Activated naive CD4-positive, alpha-beta T cell treated with anti-CD3 and anti-CD28 coated beads, Interleukin-2, amount 10 ng/mL, durations not matched to agents 7 days and 5 days (primary cell): ENCODE measurements around the gene VPS33A.

Source experiments
- CTCF ChIA-PET: fragments of 350-600 bp; sonication (Branson Sonifier 250); formaldehyde crosslinking; loops from one replicate; lab custom pipeline; 2021; ENCODE audit warnings: antibody characterized with exemption; lab: Charles Lee
- DNase-seq: peaks from one replicate; pipeline ENCODE4 v3.0.0-alpha.2; 2020
- H3K27ac Mint-ChIP-seq: one replicate; pipeline ENCODE4 v1.8.0; 2021; ENCODE audit warnings: mild to moderate bottlenecking, moderate library complexity, mixed read lengths
- H3K27me3 Mint-ChIP-seq: one replicate; pipeline ENCODE4 v1.8.0; 2021; ENCODE audit warnings: mild to moderate bottlenecking, mixed read lengths
- H3K36me3 Mint-ChIP-seq: one replicate; pipeline ENCODE4 v1.8.0; 2021; ENCODE audit warnings: mixed read lengths
- H3K4me1 Mint-ChIP-seq: one replicate; pipeline ENCODE4 v1.8.0; 2021; ENCODE audit warnings: mixed read lengths
- H3K4me3 Mint-ChIP-seq: one replicate; pipeline ENCODE4 v1.8.0; 2021; ENCODE audit warnings: mild to moderate bottlenecking, moderate library complexity, mixed read lengths
- H3K9me3 Mint-ChIP-seq: one replicate; pipeline ENCODE4 v1.8.0; 2021; ENCODE audit warnings: mixed read lengths

Gene VPS33A

DNA sequence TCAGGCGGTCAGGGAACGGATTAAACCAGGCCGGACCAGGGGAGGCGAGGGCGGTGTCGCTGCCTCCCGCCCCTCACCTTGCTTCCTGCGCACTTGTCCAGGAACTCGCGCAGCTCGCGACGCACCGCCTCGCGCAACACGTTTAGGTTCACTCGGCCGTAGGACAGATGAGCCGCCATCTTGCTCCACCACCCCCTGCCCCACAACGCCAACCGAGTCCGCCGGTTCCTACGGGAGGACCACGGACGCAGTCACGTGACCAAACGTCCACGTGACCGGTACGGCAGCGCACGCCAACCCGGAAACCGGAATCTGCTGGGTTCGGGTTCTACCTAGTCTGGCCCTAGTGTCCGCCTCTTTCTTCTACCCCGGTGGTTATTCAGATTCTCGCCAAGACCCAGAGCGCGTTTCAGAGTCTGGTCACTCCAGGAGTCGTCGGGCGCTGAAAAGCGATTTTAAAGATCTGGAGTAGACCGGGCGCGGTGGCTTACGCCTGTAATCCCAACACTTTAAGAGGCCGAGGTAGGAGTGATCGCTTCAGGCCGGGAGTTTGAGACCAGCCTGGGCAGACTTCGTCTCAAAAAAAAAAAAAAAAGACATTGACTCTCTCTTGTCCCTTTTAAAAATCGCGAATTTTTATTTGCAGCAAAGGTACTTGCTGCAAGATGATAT is at the start of gene VPS33A:
VPS33A (minus strand) TSS at position 265 of the 672 bp plus-strand sequence; CDS start at position 179, 86 bp downstream.
- Mint-ChIP-seq H3K27me3 (peaks cover 7% of the 10 kb centered on the region), H3K27ac (peak within 1 kb of the TSS; percentile 99), H3K36me3 (peaks cover 14% of the 10 kb centered on the region), H3K4me3 (peak within 1 kb of the TSS; percentile 95), H3K4me1 (peaks cover 27% of the 10 kb centered on the region), H3K9me3 (no peaks in the 10 kb centered on the region)
- DNase-seq, result peak; percentile 96
- CTCF ChIA-PET, result interaction anchor here (0.6 to 2.0 kb wide), 11 partner anchors 12 to 231 kb away, joined by 3 to 6 read pairs (median 4); partner anchors contain the start of gene DIABLO

DNA sequence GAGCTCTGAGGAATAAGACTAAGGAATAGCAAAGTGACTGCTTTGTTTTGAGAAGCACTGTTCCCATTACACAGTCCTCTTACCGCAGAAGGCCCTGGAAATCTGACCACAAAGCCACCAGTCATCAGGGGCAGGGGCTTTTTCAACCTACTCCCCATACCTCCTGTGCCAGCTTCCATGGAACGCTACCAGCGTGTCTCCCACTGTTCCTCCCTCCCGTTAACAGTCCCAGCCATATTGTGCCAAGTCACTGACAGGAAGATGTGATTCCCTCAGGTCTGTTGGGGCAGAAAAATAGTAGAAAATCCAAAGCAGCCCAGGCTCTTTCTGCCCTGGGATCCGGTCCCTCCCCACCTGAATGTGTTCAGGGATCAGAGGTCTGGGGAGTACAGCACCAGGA is 46.6 kb upstream of the VPS33A start:
- no peaks in the 10 kb centered on the region for H3K27me3 Mint-ChIP-seq
- H3K36me3 Mint-ChIP-seq, result peaks cover 32% of the 10 kb centered on the region
- no peak for DNase-seq
- CTCF ChIA-PET, result no interaction called here
- no peak overlapping the region for H3K4me3 Mint-ChIP-seq
- no peaks in the 10 kb centered on the region for H3K9me3 Mint-ChIP-seq
- no peak overlapping the region for H3K27ac Mint-ChIP-seq
- H3K4me1 Mint-ChIP-seq, result no peaks in the 10 kb centered on the region

DNA sequence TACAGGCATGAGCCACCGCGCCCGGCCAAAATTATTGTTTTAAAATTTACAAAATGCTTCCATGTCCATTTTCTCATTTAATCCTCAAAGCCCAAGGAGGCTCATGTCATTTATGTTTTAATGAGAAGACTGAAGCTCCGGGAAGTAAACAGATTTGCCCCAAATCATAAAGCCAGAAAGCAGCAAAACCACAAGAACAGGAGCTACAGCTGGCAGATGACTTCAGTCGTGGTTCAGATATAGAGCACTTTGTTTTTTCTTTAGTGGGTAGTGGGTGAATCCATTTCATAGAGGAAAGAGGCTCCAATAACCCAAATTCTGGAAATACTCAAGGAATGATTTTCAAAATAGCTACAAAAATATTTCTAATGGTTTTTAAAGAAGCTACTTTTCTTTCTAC is 45.4 kb upstream of the VPS33A start:
- CTCF ChIA-PET, result interaction anchor here (0.9 kb wide), 1 partner anchor 44 kb away, joined by 5 read pairs; no protein-coding TSS in a partner anchor
- no peaks in the 10 kb centered on the region for H3K4me1 Mint-ChIP-seq
- H3K36me3 Mint-ChIP-seq, result peaks cover 22% of the 10 kb centered on the region
- no peak for DNase-seq
- no peak overlapping the region for H3K27ac Mint-ChIP-seq
- no peak overlapping the region for H3K4me3 Mint-ChIP-seq
- H3K27me3 Mint-ChIP-seq, result no peaks in the 10 kb centered on the region
- H3K9me3 Mint-ChIP-seq, result no peaks in the 10 kb centered on the region

DNA sequence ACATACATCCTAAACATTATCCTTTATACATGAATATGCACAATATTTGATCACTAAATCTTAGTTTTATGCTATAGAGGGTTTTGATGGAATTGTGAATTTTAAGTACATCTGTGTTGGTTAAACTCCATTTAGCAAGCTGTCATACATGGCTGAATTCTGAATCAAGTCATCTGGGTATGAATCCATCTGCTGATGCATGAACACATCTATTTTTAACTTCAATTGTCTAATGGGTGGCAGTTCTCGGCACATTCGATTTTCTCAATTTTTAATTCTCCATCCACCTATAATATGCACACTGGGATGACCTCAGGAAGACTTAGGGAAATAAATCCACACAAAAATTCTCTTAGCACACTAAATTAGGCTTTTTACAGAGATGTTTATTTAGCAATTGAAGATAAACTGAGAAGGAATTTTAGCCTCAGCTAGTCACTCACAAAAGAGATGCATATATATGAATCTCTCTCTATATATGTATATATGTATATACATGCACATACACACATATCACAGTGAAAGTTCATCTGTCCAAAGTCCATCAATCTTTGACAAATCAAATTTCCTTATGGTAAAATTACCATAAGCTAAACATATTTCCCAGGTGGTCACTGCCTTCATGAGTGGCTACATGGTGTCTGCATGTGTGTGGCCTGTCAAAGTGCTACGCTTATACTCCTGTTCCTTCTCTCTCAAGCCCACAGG is 44.5 kb upstream of the VPS33A start:
- no peaks in the 10 kb centered on the region for H3K9me3 Mint-ChIP-seq
- peaks cover 25% of the 10 kb centered on the region for H3K36me3 Mint-ChIP-seq
- DNase-seq, result no peak
- H3K4me1 Mint-ChIP-seq, result no peaks in the 10 kb centered on the region
- H3K4me3 Mint-ChIP-seq, result no peak overlapping the region
- no peaks in the 10 kb centered on the region for H3K27me3 Mint-ChIP-seq
- CTCF ChIA-PET, result no interaction called here
- H3K27ac Mint-ChIP-seq, result no peak overlapping the region

DNA sequence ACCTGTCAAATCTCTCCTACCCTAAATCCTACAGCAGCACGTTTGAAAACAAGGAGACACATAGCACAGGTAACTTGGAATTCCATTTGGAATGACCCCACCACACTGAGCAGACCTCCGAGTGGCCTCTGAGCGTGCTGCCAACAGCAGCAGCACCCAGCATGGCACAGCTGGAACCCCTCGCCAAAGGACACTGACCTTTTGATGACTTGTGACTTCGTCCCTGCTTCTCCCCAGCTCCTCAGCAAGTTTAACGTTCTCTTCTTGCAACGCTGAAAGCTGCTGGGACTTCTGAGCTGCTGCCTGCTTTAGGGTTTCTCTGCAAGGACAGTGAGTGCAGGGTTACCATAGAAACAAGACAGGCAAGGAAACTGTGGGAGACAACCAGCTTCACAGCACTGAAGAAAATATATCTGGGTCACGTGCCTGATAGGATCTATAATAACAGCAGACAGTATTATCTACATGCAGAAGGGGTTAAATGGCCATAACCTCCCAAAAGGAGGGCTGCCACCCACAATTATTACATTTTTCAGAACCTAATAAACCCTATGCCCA is 43.3 kb upstream of the VPS33A start:
- CTCF ChIA-PET, result interaction anchor here (0.5 to 2.1 kb wide), 3 partner anchors 9 to 252 kb away, joined by 3 to 5 read pairs (median 5); no protein-coding TSS in a partner anchor
- Mint-ChIP-seq H3K27ac (no peak overlapping the region), H3K27me3 (no peaks in the 10 kb centered on the region), H3K4me1 (no peaks in the 10 kb centered on the region), H3K4me3 (no peak overlapping the region), H3K36me3 (peaks cover 18% of the 10 kb centered on the region), H3K9me3 (no peaks in the 10 kb centered on the region)
- no peak for DNase-seq

DNA sequence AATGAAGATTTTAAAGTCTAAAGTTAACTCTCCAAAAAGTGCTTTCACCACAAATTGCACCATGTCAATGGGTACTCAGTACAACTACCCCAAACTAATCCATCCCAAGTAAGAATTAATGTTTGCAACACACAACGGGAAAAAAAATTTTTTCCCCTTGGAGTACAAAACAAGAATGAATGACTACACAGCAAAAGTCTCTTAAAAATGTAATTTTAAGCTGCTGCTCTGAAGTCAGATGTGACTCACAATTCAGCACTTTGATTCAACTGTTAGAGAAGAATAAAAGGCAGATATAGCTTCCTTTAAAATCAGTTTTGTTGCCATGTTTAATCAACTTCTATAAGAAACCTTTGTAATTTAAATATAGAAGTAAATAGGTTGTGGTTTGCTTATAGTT is 42.5 kb upstream of the VPS33A start:
- Mint-ChIP-seq H3K4me1 (no peaks in the 10 kb centered on the region), H3K9me3 (no peaks in the 10 kb centered on the region), H3K27me3 (no peaks in the 10 kb centered on the region), H3K4me3 (no peak overlapping the region), H3K36me3 (peaks cover 17% of the 10 kb centered on the region), H3K27ac (no peak overlapping the region)
- CTCF ChIA-PET, result interaction anchor here (1.0 to 2.1 kb wide), 2 partner anchors 10 to 12 kb away, joined by 5 read pairs; no protein-coding TSS in a partner anchor
- DNase-seq, result no peak

DNA sequence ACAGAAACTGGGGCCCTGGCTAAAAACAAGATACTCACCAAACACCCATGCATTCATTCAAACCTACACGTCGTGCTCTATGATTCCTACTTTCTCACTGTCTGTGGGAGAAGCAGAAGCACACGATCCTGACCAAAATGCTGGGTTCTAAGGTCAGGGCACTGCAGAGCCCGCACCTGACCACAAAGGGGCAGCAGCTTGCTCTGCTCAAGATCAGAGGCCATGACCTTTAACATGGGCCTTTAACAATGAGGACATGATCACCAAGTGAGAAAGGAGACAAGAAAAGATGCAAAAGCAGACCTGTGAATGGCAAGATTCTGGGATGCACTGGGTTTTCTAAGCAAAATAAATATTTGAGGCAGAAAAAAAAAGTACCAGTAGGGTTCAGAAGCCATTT is 40.1 kb upstream of the VPS33A start:
- CTCF ChIA-PET, result interaction anchor here (0.6 to 1.5 kb wide), 3 partner anchors 30 to 476 kb away, joined by 3 to 6 read pairs (median 5); no protein-coding TSS in a partner anchor
- Mint-ChIP-seq H3K4me3 (no peak overlapping the region), H3K9me3 (no peaks in the 10 kb centered on the region), H3K27me3 (no peaks in the 10 kb centered on the region), H3K27ac (no peak overlapping the region), H3K4me1 (no peaks in the 10 kb centered on the region), H3K36me3 (peaks cover 21% of the 10 kb centered on the region)
- DNase-seq, result no peak

DNA sequence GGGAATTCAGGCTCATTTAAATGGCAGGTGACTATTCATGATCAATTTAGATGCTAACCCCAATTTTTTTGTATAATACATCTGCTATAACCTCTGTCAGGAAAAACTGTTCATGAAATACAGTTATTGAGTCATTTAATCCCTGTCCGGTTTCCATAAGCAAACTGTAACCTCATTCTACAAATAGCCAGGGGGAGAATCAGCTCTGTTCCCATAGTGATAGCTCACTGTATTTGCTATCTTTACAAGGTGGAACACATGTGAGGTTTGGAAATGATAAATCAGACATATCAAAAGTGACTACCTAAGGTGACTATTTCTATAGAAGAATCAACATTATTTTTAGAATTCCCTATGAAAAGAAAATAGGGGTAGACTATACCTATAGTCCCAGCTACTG is 38.6 kb upstream of the VPS33A start:
- H3K4me1 Mint-ChIP-seq, result no peaks in the 10 kb centered on the region
- H3K9me3 Mint-ChIP-seq, result no peaks in the 10 kb centered on the region
- no peak overlapping the region for H3K27ac Mint-ChIP-seq
- peaks cover 13% of the 10 kb centered on the region for H3K36me3 Mint-ChIP-seq
- CTCF ChIA-PET, result interaction anchor here (1.1 kb wide), 1 partner anchor 52 kb away, joined by 3 read pairs; no protein-coding TSS in a partner anchor
- H3K27me3 Mint-ChIP-seq, result no peaks in the 10 kb centered on the region
- no peak for DNase-seq
- no peak overlapping the region for H3K4me3 Mint-ChIP-seq

DNA sequence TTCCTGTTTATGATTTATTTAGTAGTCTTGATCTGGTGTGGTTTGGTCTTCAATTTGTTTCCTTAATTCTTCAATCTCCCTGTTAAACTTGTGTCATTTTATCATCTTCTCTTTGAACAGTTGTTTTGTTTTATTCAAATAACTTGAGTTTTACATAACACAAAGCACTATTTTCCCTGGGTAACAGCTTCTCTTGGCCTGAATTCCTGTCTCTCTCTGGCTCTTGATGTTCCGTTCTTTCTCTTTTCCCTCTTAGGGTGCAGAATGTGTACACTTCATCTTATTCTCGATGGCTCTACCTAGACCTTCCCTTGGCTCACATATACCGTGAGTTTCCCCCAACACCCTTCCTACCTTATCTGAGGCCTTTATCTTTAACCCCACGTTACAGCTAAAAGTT is 36.8 kb upstream of the VPS33A start:
- DNase-seq, result no peak
- H3K4me3 Mint-ChIP-seq, result no peak overlapping the region
- H3K27me3 Mint-ChIP-seq, result no peaks in the 10 kb centered on the region
- H3K36me3 Mint-ChIP-seq, result peaks cover 16% of the 10 kb centered on the region
- CTCF ChIA-PET, result no interaction called here
- no peaks in the 10 kb centered on the region for H3K9me3 Mint-ChIP-seq
- peak overlapping the region; percentile 0 for H3K27ac Mint-ChIP-seq
- no peaks in the 10 kb centered on the region for H3K4me1 Mint-ChIP-seq

DNA sequence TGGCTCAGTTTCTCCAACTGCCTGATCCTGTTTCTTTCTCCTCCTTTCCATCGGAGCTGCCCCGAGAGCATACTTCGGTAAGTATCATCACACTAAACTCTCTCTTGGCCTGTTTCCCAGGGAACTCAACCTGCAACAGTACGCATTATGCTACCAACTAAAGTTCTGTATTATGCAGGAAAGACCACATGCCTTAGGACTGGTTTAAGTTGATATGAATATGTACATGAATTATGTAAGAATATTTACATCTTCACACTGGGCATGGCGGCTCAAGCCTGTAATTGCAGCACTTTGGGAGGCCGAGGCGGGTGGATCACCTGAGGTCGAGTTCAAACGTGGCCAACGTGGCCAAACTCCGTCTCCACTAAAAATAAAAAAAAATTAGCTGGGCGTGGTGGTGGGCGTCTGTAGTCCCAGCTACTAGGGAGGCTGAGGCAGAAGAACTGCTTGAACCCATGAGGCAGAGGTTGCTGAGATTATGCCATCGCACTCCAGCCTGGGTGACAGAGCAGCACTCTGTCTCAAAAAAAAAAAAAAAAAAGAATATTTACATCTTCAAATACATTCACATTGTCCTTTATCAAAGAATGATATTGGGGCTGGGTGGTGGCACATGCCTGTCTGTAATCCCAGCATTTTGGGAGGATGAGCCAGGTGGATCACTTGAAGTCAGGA is 31.9 kb upstream of the VPS33A start:
- CTCF ChIA-PET, result no interaction called here
- Mint-ChIP-seq H3K4me1 (peaks cover under 1% of the 10 kb centered on the region), H3K9me3 (no peaks in the 10 kb centered on the region)

DNA sequence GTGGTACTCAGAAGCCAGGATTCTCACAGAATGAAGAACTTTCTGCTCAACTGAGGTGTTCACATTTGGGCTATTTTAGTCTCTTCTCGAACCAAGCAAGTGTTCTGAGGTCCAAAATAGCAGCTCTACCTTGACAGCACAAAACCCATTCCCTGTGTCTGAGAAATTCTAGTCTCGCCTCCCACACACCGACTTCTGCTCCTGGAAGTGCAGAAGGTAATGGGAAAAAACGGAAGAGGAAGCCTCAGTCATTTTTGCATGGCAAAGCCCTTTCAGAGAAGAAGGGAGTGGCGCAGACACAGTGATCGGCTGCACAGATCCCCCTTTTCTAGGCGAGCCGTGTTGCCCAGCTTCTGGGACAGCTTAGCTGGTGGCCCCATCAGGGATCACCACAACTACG is 31.2 kb upstream of the VPS33A start:
- CTCF ChIA-PET, result no interaction called here
- Mint-ChIP-seq H3K27ac (no peak overlapping the region), H3K36me3 (peaks cover 25% of the 10 kb centered on the region), H3K27me3 (no peaks in the 10 kb centered on the region), H3K4me1 (peaks cover 4% of the 10 kb centered on the region), H3K9me3 (no peaks in the 10 kb centered on the region), H3K4me3 (no peak overlapping the region)
- no peak for DNase-seq

More for the DNA sequence above, 31.9 kb upstream of the VPS33A start:
- Mint-ChIP-seq H3K27me3 (no peaks in the 10 kb centered on the region), H3K27ac (no peak overlapping the region), H3K36me3 (peaks cover 25% of the 10 kb centered on the region), H3K4me3 (no peak overlapping the region)
- DNase-seq, result no peak

DNA sequence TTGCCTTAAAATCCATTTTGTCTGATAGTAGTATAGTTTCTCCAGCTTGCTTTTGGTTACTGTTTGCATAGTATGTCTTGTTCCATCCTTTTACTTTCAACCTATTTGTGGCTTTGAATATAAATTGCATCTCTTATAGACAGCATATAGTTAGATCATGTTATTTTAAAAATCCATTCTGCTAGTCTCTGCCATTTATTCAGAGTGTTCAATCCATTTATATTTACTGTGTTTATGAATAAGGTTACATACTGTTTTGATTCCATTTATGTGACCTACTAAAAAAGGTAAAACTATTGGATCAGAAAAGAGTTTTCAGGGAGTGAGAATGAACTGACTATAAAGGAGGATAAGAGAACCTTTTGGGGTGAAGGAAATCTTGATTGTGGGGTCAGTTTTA is 29.6 kb upstream of the VPS33A start:
- Mint-ChIP-seq H3K9me3 (no peaks in the 10 kb centered on the region), H3K4me3 (no peak overlapping the region), H3K27ac (no peak overlapping the region), H3K36me3 (peaks cover 27% of the 10 kb centered on the region), H3K27me3 (no peaks in the 10 kb centered on the region), H3K4me1 (peaks cover 4% of the 10 kb centered on the region)
- CTCF ChIA-PET, result no interaction called here
- DNase-seq, result no peak

DNA sequence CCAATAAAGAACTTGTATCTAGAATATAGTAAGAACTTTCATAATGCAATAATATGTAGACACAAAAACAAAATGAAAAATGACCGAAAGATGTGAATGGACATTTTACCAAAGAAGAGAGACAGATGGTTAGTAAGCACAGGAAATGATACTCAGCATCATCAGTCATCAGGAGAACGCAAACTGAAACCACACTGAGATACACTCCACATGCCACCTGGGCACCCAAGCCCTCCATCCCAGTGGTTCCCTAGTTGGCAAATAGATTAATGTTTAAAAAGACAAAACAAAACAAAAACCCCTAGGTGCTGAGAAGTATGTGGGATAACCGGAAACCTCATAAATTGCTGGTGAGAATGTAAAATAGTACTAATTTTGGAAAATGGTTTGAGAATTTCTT is 26.8 kb upstream of the VPS33A start:
- H3K9me3 Mint-ChIP-seq, result no peaks in the 10 kb centered on the region
- no peak overlapping the region for H3K4me3 Mint-ChIP-seq
- CTCF ChIA-PET, result no interaction called here
- no peaks in the 10 kb centered on the region for H3K27me3 Mint-ChIP-seq
- DNase-seq, result no peak
- no peak overlapping the region for H3K27ac Mint-ChIP-seq
- H3K4me1 Mint-ChIP-seq, result peaks cover 4% of the 10 kb centered on the region
- H3K36me3 Mint-ChIP-seq, result peaks cover 26% of the 10 kb centered on the region

DNA sequence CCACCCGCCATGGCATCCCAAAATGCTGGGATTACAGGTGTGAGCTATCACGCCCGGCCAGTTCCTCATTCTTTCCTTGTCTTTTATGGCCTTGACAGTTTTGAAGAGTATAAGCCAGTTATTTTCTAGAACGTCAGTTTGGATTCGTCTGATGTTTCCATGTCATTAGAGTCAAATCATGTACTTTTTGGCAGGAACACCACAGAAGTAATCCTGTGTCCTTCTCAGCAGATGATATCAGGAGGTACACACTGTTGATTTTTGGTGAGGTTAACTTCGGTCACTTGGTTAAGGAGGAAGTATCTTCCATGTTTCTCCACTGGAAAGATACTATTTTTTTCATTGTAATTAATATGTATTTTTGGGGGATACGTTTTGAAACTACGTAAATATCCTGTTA is 25.1 kb upstream of the VPS33A start:
- Mint-ChIP-seq H3K27ac (no peak overlapping the region), H3K27me3 (no peaks in the 10 kb centered on the region), H3K36me3 (peaks cover 24% of the 10 kb centered on the region), H3K9me3 (no peaks in the 10 kb centered on the region), H3K4me1 (peaks cover 4% of the 10 kb centered on the region), H3K4me3 (no peak overlapping the region)
- DNase-seq, result no peak
- CTCF ChIA-PET, result no interaction called here
